Measurements from ENCODE around the gene DNAH5.

The DNAH5 gene

DNA sequence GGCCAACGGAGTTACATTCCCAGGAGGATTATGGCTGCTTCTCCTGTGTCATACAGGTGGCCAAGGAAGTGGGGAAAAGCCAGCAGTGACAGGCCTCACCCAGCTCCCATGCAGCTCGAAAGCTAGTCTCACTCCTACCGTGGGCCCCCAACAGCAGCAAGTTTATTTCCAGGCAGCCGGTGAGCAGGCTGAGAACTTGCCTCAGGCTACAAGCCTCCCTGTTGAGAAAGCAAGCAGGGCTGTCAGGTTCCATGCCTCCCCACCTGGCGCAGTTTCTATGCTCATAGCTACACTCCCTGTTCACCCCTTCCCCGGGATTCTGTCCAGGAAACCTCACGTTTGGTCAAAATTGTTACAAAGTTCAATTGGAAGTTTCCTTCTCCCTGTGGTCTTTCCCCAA lies 27.5 kb upstream of the DNAH5 start:
- H3K4me3 ChIP-seq (ENCODE audit: control insufficient read depth, low read depth, low read length), result no peak overlapping the region
- DNase-seq (ENCODE audit: low read depth), result no peak
- TF ChIP-seq, protein P1, sequence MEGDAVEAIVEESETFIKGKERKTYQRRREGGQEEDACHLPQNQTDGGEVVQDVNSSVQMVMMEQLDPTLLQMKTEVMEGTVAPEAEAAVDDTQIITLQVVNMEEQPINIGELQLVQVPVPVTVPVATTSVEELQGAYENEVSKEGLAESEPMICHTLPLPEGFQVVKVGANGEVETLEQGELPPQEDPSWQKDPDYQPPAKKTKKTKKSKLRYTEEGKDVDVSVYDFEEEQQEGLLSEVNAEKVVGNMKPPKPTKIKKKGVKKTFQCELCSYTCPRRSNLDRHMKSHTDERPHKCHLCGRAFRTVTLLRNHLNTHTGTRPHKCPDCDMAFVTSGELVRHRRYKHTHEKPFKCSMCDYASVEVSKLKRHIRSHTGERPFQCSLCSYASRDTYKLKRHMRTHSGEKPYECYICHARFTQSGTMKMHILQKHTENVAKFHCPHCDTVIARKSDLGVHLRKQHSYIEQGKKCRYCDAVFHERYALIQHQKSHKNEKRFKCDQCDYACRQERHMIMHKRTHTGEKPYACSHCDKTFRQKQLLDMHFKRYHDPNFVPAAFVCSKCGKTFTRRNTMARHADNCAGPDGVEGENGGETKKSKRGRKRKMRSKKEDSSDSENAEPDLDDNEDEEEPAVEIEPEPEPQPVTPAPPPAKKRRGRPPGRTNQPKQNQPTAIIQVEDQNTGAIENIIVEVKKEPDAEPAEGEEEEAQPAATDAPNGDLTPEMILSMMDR (conservative IDR thresholded peaks at IDR 0.05; ENCODE audit: control insufficient read depth, insufficient read depth, low read depth, low read length), result no peak

DNA sequence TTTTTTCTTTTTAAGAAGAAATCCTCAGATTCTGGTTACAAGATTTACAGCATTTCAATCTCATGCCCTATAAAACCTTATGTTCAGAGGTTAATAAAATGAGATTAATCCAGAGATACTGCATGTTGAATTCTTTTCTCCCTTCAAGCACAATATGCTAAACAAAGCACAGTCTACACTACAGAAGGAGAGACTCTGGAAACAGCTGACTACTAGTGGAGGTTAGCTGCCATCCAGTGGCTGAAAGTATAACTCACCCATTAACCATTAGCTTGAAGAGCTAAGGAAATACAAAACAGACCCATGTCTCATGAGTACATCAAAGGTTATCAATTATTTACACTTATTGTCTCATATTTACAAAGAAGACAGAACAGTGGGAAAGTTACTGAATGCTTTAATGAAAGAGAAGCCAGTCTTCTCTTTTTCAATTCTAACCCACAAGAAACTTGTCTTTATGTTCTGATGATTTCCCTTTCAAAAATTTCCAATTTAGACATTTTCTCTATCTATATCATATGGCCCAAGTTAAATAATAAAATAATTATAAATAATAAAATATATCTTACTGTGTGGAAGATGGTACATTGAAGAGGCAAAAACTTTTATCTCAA lies 12.7 kb upstream of the DNAH5 start:
- TF ChIP-seq, protein P1 (conservative IDR thresholded peaks at IDR 0.05; ENCODE audit: control insufficient read depth, insufficient read depth, low read depth, low read length), result peak; percentile 75
- no peak overlapping the region for H3K4me3 ChIP-seq (ENCODE audit: control insufficient read depth, low read depth, low read length)
- DNase-seq (ENCODE audit: low read depth), result peak; percentile 67

DNA sequence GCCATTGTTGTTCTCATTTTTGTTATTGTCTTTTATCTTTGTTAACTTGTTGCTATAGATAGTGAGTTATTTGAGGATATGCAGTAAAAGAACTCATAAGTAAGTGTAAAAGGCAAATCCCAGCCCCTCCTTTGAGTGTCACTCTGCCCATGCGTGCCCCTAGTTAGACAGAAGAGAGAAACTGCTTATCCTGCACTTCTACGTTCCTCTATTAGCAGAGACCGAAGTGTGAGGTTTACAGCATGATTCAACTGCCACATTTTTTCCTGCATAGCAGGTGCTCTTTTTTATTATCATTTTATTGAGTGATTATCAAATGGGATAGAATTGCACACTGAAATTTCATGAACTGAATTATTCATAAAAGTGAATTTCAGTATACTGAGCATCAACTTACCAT lies 12.0 kb upstream of the DNAH5 start:
- TF ChIP-seq, protein P1 (conservative IDR thresholded peaks at IDR 0.05; ENCODE audit: control insufficient read depth, insufficient read depth, low read depth, low read length), result no peak
- DNase-seq (ENCODE audit: low read depth), result no peak
- H3K4me3 ChIP-seq (ENCODE audit: control insufficient read depth, low read depth, low read length), result no peak overlapping the region

- DNase-seq (ENCODE audit: low read depth), result no peak
- H3K4me3 ChIP-seq (ENCODE audit: control insufficient read depth, low read depth, low read length), result no peak overlapping the region
- TF ChIP-seq, protein P1 (conservative IDR thresholded peaks at IDR 0.05; ENCODE audit: control insufficient read depth, insufficient read depth, low read depth, low read length), result no peak
Observed at GRCh38 chr5:13955896-13956295, 11.4 kb upstream of the DNAH5 start.

DNA sequence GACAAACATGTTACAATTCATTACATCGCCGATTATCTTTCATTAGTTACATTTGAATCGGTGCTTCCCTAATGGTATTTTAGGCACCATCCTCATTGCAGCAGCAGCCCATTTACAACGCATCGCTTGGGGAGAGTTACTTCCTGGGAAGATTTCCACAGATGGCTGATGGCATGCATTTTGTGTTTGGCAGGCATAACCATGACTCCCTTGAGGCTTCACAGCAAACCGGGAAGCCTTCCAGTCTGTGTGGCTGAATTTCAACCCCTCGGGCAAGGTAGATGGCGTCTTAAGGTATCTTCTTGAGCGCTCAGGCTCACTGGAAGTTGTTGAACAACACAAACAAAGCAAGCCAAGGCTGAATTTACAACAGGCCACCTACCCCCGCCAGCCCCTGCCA lies 1.6 kb upstream of the DNAH5 start:
- peak; percentile 59 for DNase-seq (ENCODE audit: low read depth)
- TF ChIP-seq, protein P1 (conservative IDR thresholded peaks at IDR 0.05; ENCODE audit: control insufficient read depth, insufficient read depth, low read depth, low read length), result no peak
- no peak overlapping the region for H3K4me3 ChIP-seq (ENCODE audit: control insufficient read depth, low read depth, low read length)

DNA sequence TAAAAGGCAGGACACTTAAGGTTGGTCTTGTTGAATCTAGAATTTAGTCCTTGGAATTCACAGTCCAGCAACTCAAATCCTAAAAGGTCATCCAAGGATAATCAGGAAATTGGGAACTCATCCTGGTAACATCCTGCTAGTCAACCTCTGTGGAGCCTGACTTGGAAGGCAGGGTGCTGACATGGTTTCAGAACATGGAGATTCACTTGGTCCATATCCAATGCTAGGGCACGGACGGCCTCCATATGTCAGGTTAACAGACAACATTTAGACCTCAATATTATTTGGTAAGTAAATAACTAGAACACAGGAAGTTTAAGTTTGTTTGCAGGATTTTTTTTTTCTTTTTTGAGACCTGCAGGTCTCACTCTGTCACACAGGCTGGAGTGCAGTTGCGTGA lies 783 bp upstream of the DNAH5 start:
- no peak overlapping the region for H3K4me3 ChIP-seq (ENCODE audit: control insufficient read depth, low read depth, low read length)
- DNase-seq (ENCODE audit: low read depth), result no peak
- TF ChIP-seq, protein P1 (conservative IDR thresholded peaks at IDR 0.05; ENCODE audit: control insufficient read depth, insufficient read depth, low read depth, low read length), result no peak

DNA sequence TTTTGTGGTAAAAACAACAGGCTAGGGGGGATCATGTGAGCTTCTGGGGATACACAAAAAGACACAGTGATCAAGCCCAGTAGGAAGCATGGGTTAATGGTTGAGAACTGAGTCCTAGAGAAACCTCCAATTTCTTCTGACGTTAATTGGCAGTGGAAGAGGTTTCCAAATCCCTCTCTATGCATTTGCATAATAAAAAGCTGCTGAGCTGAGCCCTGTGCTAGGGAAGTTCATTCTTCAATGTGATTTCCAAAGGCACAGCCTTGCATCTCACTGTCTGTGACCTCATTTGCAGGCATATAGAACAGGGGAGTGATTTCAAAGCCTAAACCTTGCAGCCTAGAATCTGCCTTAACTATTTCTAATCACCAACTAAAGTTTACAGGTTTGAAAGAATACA lies 812 bp downstream of the DNAH5 start:
- DNase-seq (ENCODE audit: low read depth), result no peak
- TF ChIP-seq, protein P1 (conservative IDR thresholded peaks at IDR 0.05; ENCODE audit: control insufficient read depth, insufficient read depth, low read depth, low read length), result no peak
- H3K4me3 ChIP-seq (ENCODE audit: control insufficient read depth, low read depth, low read length), result no peak overlapping the region

Measured in fibroblast of mammary gland (primary cell).